GM18909 (cell line): Measurements from ENCODE around the gene KLHL42.

Source experiments
- ATAC-seq: cut with Tn5 transposase; IDR thresholded peaks from one replicate; pipeline ENCODE4 v1.9.1; 2021; ENCODE audit warnings: mild to moderate bottlenecking; ENCODE audit not compliant: unreplicated experiment, poor library complexity

KLHL42 gene

DNA sequence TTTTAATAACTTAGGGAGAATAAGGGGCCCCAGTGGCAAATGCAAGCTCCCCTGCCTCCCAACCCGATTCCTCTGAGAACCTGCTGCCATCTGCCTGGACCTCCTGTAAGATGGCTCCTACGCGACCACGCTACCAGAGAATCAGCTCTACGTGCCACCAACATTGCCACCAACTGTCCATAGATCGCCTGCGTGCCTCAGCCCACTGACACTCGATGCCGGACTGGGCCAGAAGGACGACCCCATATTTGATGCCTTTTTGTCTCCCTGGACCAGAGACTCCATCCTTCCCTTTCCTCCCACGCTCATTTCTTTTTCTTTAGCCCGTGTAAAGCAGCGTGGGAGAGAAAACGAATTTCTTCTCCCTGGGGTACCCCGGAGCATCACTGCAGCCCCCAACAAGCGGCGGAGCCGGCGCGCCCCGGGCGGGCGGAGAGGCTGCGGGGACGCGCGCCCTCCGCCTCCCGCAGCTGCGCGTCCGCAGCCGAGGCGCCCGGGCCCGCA, 565 bp upstream of the KLHL42 start:
- peak; percentile 24 for ATAC-seq

DNA sequence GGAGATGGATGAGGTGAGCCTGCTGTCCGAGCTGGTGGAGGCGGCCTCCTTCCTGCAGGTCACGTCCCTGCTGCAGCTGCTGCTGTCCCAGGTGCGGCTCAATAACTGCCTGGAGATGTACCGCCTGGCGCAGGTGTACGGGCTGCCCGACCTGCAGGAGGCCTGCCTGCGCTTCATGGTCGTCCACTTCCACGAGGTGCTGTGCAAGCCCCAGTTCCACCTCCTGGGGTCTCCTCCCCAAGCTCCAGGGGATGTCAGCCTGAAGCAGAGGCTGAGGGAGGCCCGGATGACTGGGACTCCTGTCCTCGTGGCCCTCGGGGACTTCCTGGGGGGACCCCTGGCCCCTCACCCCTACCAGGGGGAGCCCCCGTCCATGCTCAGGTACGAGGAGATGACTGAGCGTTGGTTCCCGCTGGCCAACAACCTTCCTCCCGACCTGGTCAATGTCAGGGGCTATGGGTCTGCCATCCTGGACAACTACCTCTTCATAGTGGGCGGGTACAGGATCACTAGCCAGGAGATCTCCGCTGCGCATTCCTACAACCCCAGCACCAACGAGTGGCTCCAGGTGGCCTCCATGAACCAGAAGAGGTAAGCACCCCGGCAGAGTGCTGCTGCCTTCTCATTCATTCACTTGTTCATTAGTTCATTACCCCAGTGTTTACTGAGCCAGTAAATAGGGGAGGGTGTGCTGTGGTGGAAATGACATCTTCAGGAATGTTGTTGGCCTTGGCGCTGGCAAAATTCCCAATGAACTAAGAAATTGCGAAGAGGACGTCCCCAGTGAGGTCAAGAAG, 777 bp downstream of the KLHL42 start:
- peak; percentile 38 for ATAC-seq

DNA sequence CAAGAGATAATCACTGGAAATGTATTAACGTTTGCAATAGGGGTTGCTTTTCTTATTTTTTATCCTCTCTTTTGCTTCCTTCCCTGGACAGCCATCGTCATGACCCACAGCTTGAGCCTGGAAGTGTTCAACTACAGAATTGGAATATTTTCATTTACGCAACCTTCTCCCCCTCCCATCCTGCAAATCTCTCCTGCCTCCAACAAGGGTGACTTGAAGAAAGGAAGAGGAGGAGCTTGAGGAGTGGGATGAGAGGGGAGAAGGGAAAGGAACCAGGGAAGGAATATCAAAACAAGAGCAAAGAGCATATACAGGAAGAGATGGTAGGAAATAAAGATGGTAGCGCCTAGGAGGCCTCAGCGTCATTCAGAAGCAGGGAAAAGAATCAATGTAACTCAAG, 1.6 kb downstream of the KLHL42 start:
- ATAC-seq = no peak

DNA sequence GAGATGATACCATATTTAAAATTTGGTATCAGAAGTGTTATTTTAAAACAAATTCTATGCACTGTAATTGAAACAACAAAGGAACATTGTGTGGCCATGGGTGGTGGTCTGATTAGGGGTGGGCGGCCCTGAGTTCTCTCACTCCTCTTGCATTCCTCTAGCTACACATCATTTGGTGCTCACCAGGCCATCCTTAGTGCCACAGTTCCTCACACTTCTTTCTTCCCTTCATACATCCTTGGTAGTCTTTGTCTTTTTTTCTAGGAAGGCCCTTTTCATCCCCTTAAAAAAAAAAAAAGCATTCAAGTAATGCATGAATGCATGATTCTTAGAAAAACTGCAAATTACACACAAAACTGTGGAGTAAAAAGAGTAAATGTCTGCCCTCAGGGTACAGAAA, 2.4 kb downstream of the KLHL42 start:
- ATAC-seq = no peak

DNA sequence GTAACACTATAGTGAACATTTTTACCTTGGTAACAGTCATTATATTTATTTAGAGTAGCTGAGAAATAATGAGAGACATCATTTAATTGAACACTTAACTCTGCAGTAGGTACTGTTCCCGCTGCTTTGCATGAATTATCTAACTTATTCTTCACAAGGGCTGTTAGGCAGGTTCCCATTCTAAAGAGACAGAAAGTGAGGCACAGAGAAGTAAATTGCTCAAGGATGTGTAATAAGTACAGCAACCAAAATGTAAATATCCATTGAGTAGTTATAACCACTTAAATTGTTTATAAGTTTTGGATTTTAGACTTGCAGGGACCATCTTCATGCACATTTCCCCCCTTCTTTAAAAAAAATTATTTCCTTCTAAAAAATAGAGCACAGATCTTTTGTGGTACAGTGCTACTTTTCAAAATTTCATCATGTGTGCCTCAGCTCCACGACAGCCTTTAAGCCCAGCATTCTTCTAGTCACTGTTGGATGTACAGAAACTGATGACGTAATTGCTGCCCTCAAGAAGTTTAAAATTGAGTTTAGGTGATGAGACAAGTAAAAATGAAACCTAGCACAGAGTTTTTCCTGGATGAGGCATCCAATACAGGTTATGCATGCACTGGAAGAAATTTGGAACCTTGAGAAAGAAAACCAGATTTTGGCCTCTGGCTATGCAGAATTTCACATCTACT, 6.0 kb downstream of the KLHL42 start:
- no peak for ATAC-seq

DNA sequence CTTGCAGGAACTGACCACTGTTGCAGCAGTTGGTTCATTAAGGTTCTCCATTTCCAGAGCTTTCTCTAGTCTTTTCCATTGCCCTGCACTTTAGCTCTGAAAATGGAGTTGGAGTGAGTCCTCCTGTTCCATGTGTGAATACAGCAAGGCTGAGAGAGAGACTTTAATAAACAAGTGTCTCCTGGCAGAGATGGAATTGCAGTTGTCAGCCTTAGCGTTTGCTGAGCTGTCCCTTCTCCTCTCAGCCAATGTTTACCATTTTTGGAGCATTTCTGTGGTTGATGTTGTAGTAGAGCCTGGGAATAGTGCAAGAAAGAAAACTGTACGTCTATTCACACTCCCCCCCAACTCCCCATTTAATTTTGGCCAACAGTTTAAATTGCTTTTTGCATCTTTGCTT, 7.5 kb downstream of the KLHL42 start:
- ATAC-seq = no peak

DNA sequence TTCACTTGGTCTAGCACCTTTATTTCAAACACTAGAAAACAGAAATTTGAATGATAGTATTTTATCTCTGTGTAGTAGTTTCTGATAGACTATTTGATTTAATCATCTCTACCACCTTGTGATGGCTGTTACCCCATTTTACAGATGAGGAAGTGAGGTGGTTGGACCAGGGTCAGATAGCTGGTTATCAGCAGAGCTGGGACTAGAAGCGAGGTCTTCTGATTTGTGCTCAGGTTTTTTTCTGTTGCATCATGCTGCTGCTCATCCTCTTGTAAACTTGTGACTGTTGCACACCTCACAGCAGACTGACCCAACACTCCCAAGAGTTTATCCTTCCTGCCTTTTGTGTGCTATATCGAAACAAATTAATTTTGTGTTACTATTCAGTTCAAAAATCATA, 10.1 kb downstream of the KLHL42 start:
- ATAC-seq = no peak

DNA sequence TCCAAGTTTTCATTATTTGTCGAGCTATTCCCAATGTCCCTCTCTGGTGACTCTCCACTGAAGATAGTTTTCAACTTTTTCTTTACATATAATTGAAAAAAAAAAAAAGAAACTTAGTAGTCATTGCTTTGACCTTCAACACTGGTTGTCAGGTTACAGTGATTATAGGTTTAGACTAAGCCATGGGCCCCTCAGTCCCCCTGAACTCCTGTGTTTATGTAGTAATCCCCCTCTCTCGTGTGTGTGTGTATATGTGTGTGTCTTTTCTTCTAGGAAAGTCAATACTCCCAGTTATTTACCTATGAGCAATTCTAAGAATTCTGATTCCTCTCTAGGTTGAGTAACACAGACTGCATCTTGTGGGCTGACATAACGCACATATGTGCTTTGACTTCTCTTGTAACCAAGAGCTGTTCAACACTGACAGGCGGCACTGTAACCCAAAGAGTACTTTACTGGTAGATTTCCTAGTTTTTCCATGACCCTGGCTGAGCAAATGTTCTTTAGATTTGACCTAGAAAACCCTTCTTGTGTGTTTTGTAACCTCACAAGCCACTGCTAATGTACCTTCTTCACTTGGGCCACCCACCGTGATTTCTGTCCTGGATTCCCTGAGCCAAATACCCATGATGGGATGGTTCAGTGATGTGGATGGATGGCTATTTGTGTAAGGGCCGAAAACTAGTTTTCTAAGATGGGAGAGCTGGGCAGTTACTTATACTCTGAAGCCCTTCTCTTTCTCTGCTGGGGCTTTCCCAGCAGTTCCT, 15.0 kb downstream of the KLHL42 start:
- ATAC-seq = no peak

DNA sequence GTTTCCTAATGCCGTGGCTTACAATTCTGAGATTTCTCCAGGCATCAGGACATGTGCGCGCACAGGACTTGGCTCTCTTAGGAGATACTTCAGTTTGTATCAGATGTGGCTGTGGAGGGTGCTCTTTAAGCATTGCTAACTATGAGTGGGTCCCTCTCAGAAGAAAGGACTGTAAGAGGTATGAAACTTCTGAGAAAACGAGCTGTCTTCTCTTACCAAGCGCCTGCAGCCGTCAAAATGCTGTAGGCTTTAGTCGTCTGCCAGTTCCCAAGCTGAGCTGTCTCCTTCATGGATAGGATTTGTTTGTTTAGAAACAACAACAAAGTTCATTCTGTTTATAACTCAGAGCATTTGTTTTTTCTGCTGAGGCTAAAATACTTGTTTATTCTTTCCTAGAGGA, 16.1 kb downstream of the KLHL42 start:
- no peak for ATAC-seq

DNA sequence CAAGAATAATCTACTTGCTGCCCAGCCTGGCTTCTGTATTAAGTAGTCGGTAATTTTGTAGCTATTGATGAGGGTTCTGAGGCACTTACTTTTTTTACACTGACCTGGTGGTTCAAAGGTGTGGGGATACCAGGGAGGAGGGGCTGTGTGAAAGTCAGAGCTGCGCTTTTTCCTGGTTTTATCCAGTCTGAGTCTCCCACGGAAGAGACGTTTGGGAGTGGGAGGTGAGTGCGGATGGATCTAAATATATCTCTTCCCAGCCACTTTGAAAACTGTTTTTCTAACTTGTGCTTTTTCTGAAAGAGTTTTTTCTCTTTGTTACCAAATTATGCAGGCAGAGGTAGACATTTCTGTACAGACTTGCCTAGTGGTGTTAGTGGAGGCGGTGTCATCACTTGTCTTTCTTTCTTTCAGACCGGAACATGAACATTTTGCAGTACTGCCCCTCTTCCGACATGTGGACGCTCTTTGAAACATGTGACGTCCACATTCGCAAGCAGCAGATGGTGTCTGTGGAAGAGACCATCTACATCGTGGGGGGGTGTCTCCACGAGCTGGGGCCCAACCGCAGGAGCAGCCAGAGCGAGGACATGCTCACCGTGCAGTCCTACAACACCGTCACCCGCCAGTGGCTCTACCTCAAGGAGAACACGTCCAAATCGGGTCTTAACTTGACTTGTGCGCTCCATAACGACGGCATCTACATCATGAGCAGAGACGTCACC, 17.4 kb downstream of the KLHL42 start:
- no peak for ATAC-seq

DNA sequence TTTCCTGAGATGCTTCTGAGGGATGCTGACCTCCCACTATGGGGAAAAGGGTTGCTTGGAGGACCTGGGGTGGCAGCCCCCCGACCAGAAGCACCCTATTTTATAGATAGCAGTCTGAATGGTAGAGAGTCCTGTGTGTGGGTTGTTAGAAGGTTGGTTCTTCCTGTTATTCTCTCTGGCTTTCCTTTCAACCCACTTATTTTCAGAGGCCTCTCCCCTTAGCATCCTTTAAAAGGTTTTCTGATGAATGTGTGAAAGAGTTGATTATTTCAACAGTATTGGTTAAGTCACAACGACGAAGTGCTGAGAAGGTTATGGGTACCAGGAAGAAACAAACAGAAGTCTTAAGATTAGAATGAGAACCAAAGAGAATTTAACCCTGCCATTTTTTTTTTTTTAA, 20.8 kb downstream of the KLHL42 start:
- no peak for ATAC-seq

DNA sequence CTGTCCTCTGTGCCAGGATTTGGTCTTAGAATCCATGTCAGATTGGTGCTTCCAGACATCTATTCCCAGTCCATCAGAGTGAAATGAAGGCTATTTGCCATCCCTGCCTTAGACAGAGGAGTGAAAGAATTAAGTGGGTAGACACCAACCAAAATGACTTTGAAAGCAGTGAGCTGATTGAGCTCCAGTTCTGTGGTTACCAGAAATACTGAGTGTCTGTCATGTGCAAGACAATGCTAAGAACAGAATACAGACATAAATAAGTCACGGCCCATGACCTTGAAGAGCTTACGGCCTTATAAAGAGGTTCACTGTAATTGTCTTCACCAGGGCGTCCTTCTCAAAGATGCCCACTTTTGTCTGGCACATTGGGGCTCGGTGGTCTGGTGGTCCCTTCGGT, 21.6 kb downstream of the KLHL42 start:
- no peak for ATAC-seq

DNA sequence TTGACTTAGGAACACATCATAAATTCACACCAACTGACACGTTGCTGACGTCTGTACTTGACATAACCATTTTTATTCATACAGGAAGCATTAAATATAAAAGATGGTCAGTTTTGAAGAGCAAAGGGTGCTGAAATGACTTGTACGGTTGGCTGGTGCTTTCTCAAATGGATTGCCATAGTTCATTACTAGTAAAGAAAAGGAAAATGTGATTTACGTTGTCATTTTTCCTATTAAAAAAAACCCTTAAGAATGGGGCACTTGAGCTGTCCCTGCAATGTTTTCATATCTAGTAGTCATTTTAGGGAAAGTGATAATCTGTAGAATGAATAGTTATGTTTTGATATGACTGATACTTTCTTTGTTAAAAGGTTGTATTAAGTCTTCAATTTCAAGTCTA, 22.5 kb downstream of the KLHL42 start:
- no peak for ATAC-seq

DNA sequence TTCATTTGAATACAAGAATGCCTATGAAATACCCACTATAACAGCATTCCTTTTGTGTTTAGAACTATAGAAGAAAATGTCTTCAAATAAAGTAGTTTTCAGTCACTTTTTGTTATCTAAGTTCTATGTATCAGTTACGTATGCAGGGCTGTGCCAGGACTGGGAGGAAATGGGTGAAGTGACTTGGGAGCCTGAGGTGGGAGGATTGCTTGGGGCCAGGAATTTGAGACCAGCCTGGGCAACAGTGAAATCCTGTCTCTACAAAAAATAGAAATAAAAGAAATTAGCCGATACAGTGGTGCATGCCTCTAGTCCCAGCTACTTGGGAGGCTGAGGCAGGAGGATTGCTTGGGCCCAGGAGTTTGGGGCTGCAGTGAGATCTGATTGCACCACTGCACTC, 22.9 kb downstream of the KLHL42 start:
- ATAC-seq = no peak

DNA sequence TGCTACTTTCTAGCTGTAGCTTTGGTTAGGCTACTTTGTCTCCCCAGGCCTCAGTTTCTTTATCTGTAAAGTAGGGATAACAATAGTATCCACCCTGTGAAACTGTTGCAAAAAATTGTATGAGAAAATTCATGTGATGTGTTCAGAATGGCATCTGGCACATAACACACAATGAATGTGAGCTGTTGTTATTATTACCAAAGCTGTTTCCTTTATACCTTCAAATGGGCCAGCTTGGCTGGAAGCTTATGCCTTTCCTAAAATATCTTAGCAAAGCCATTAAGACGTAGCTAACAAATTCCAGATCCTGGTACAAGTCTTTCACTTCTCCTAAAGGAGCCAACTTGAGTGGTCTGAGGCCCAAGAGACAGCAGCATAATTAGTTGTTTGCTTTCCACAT, 25.2 kb downstream of the KLHL42 start:
- ATAC-seq = no peak

DNA sequence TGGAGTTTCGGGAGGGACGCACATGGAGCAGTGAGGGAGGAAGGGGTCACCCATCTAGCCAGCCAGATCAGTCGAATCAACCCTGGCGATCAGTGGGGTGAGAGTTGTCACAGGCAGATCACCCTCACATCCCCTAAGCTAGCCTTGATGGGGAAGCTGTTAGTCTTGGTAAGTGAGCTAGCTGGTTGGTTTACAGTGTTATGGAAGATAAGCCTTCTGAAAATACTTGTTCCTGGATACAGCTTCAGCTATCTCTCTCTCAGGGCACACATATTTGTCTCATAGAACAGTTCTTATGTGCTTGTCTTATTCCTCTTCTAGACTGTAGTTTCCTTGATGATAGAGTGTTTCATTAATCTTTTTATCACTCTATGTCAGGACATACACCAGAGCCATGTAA, 26.2 kb downstream of the KLHL42 start:
- no peak for ATAC-seq

DNA sequence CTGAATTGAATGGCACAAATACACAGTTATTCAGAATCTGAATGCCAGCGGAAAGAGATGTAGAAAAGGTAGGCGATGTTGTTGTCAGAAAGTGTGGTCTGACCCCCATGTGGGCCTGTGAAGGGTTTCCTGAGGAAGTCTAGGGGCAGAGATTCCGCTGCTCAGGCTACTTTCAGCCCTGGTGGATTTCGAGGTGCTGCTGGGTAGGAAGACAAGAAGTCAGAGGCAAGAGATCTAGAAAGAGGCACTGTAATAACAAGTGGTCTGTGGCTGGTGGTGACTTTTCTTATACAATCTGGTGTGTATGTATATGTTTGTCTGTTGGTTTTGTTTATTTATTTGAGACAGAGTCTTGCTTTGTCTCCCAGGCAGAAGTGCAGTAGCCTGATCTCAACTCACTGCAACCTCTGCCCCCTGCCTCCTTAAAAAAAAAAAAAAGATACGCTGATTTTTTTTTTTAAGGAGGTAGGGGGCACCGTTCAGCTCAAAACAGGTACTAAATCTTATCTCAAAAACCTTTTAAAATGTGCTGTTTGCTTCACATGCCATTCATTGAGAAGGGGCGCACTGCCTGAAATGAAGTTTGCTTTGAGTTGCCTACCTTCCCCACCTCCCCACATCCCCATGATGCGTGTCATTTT, 27.1 kb downstream of the KLHL42 start:
- ATAC-seq = no peak

DNA sequence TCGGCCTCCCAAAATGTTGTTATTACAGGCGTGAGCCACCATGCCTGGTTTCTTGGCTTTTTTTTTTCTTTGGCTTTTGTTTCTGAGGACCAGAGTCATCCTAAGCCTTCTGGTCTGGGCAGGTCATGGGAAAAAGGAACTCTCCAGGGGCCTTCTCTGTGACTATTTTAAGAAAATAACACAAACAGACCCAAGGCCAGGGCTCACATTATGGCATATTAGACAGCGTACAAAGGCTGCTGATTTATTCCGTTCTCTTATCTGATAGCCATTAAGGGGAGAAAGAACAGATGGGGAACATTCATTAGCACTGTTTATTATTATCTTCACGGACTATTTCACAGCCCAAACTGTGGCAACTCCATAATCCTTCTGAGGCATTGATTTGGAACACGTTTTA, 28.8 kb downstream of the KLHL42 start:
- ATAC-seq = no peak

DNA sequence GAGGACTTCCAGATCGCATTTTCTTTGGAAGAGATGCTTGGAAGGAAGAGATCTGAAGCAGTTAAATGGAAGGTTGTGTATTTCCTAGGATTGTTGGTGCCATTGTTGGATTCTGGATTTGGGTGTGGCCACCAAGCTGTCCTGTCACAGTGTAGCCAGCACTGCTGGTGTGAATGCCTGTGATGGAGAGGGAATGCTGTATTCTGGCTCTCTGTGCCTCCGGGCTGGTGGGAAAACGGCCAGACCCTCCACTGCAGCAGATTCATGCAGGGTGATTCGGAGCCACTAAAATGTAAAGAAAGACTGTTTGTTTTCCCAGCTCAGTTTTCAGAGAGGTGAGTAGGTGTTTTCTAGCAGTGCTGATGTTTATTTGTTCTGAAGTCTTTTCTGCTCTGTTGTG, 30.7 kb downstream of the KLHL42 start:
- ATAC-seq = no peak

DNA sequence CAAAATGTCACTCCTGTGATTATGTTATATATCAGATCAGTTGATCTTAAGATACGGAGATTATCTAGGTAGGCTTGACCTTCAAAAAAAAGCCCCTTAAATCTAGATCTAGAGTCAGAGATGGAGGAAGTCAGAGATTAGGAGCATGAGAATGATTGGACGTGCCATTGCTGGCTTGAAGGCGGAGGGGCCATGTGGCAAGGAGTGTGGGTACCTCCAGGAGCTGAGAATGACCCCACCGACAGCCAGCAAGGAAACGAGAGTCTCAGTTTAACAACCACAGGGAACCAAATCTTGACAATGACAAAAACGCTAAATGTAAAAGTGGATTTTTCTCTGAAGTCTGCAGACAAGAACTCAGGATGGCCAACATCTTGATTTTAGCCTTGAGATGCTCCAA, 32.5 kb downstream of the KLHL42 start:
- ATAC-seq = no peak
